K562 (cell line): ENCODE results near the gene TESK2.

Experiments used
- CREB1 ChIP-seq, 2 experiments: sonication (generic) in 1 of 2; formaldehyde crosslinking in 1 of 2; IDR thresholded peaks; 2 replicates each; pipeline versions ENCODE4 v1.6.1 to v1.8.0; 2012 to 2022; ENCODE audit warnings: inconsistent platforms in 1 of 2, mild to moderate bottlenecking in 1 of 2, missing genetic modification reagents in 1 of 2, moderate library complexity in 1 of 2
- DPF2 ChIP-seq: fragments of 450-650 bp; IDR thresholded peaks from 2 replicates; pipeline ENCODE4 v1.6.1; 2016
- ETV5 ChIP-seq: sonication (generic); formaldehyde crosslinking; IDR thresholded peaks from 2 replicates; pipeline ENCODE4 v1.4.0; 2020; ENCODE audit warnings: low read depth, mild to moderate bottlenecking, missing genetic modification reagents
- EZH2 ChIP-seq: IDR thresholded peaks from 2 replicates; pipeline ENCODE4 v1.6.1; 2012; ENCODE audit warnings: low read depth, mild to moderate bottlenecking, inconsistent platforms, low read length, borderline replicate concordance
- MTA3 ChIP-seq: fragments of 450-650 bp; formaldehyde crosslinking; IDR thresholded peaks from 2 replicates; pipeline ENCODE4 v1.6.1; 2017; ENCODE audit warnings: mild to moderate bottlenecking, borderline replicate concordance
- POLR2A ChIP-seq: fragments of 450-650 bp; conservative IDR thresholded peaks from 2 replicates; pipeline ENCODE4 v1.6.1; 2016
- SETDB1 ChIP-seq: IDR thresholded peaks from one replicate; pipeline ENCODE4 v1.6.1; 2012; ENCODE audit warnings: low read length, control low read depth, inconsistent platforms
- SMAD3 ChIP-seq: fragments of 450-650 bp; formaldehyde crosslinking; conservative IDR thresholded peaks from 2 replicates; pipeline ENCODE4 v1.4.0; 2020; ENCODE audit warnings: mild to moderate bottlenecking
- TF ChIP-seq, protein P1 (sequence below), 3 experiments: IDR thresholded peaks in 2 of 3; conservative IDR thresholded peaks in 1 of 3; 2 replicates each; pipeline ENCODE4 v1.5.1; 2011 to 2012; ENCODE audit warnings: low read length in 3 of 3, mild to moderate bottlenecking in 3 of 3, control low read depth in 2 of 3, improper control_type of control experiment in 1 of 3, inconsistent platforms in 1 of 3, low read depth in 1 of 3, mixed read lengths in 1 of 3, moderate library complexity in 1 of 3; ENCODE audit not compliant: insufficient read depth in 2 of 3
- TF ChIP-seq, protein P2 (sequence below): conservative IDR thresholded peaks from 2 replicates; pipeline ENCODE4 v1.6.1; 2011; ENCODE audit warnings: low read depth, mild to moderate bottlenecking, low read length; ENCODE audit not compliant: control insufficient read depth
- TF ChIP-seq, protein P3 (sequence below), 2 experiments: fragments of 450-650 bp in 1 of 2; sonication (generic) in 1 of 2; formaldehyde crosslinking; conservative IDR thresholded peaks; 2 replicates each; pipeline versions ENCODE4 v1.4.0 to v1.8.1; 2020 to 2022; ENCODE audit warnings: mild to moderate bottlenecking in 1 of 2, missing genetic modification reagents in 1 of 2

DNA sequence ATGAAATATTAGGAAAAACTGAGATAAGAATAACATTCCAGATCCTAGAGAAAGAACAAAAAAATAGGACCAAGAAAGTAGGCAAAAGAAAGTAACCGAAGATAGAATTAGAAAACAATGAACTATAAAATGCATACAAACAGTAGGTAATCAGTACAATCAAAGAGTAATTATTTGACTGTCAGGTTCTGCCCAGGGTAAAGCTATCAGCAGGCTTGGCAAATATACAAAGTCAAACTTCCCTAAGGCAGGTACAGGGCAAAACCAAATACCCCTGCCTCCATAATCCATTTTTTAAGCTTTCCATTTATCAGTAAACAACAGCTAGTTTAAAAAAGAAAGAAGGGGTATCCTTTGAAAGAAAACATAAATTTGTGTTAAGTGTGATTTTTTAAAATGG, 44.4 kb downstream of the TESK2 start:
- TF ChIP-seq, protein P1, sequence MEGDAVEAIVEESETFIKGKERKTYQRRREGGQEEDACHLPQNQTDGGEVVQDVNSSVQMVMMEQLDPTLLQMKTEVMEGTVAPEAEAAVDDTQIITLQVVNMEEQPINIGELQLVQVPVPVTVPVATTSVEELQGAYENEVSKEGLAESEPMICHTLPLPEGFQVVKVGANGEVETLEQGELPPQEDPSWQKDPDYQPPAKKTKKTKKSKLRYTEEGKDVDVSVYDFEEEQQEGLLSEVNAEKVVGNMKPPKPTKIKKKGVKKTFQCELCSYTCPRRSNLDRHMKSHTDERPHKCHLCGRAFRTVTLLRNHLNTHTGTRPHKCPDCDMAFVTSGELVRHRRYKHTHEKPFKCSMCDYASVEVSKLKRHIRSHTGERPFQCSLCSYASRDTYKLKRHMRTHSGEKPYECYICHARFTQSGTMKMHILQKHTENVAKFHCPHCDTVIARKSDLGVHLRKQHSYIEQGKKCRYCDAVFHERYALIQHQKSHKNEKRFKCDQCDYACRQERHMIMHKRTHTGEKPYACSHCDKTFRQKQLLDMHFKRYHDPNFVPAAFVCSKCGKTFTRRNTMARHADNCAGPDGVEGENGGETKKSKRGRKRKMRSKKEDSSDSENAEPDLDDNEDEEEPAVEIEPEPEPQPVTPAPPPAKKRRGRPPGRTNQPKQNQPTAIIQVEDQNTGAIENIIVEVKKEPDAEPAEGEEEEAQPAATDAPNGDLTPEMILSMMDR (IDR thresholded peaks at IDR 0.05 in 2 of 3, conservative IDR thresholded peaks at IDR 0.05 in 1 of 3; ENCODE audit: insufficient read depth in 2 of 3, low read depth in 1 of 3, low read length in 3 of 3): no peak
- TF ChIP-seq, protein P2, sequence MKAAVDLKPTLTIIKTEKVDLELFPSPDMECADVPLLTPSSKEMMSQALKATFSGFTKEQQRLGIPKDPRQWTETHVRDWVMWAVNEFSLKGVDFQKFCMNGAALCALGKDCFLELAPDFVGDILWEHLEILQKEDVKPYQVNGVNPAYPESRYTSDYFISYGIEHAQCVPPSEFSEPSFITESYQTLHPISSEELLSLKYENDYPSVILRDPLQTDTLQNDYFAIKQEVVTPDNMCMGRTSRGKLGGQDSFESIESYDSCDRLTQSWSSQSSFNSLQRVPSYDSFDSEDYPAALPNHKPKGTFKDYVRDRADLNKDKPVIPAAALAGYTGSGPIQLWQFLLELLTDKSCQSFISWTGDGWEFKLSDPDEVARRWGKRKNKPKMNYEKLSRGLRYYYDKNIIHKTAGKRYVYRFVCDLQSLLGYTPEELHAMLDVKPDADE: no peak
- TF ChIP-seq ETV5 (no peak), DPF2 (no peak), CREB1 (IDR thresholded peaks at IDR 0.05) (no peak), CREB1 (CRISPR knock-in tag; IDR thresholded peaks at IDR 0.05) (no peak), MTA3 (no peak), POLR2A (no peak), SMAD3 (CRISPR knock-in tag) (no peak), SETDB1 (no peak), EZH2 (no peak)
- TF ChIP-seq, protein P3, sequence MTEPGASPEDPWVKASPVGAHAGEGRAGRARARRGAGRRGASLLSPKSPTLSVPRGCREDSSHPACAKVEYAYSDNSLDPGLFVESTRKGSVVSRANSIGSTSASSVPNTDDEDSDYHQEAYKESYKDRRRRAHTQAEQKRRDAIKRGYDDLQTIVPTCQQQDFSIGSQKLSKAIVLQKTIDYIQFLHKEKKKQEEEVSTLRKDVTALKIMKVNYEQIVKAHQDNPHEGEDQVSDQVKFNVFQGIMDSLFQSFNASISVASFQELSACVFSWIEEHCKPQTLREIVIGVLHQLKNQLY (CRISPR knock-in tag; conservative IDR thresholded peaks at IDR 0.05): no peak
